Hematopoietic multipotent progenitor cell treated with erythropoietin and hydrocortisone succinate and interleukin-3 and kit ligand, for 15 days (in vitro differentiated cells): ENCODE data around the gene IL17D.

Source experiments
- DNase-seq: peaks from one replicate; pipeline ENCODE4 v3.0.0-alpha.2; 2015; ENCODE audit warnings: low spot score

The IL17D gene

GRCh38 chr13:20691616-20692015, 11.9 kb upstream of the IL17D start:
- DNase-seq = no peak

GRCh38 chr13:20696073-20696472, 7.4 kb upstream of the IL17D start:
- DNase-seq = no peak

- no peak for DNase-seq
Measured at GRCh38 chr13:20699715-20700114, 3.8 kb upstream of the IL17D start.

GRCh38 chr13:20700288-20700687, 3.2 kb upstream of the IL17D start:
- no peak for DNase-seq

- DNase-seq = no peak
Measured at GRCh38 chr13:20701461-20701860, 2.0 kb upstream of the IL17D start.

- DNase-seq = no peak
Measured at GRCh38 chr13:20702530-20702914, 977 bp upstream of the IL17D start.

GRCh38 chr13:20703780-20704458, 420 bp downstream of the IL17D start:
- DNase-seq = peak; percentile 57

GRCh38 chr13:20704459-20705069, 1.1 kb downstream of the IL17D start:
- no peak for DNase-seq

GRCh38 chr13:20706661-20707060, 3.2 kb downstream of the IL17D start:
- no peak for DNase-seq

- no peak for DNase-seq
Measured at GRCh38 chr13:20708216-20708615, 4.7 kb downstream of the IL17D start.

GRCh38 chr13:20709369-20709768, 5.9 kb downstream of the IL17D start:
- DNase-seq = no peak

- no peak for DNase-seq
Measured at GRCh38 chr13:20709782-20710181, 6.3 kb downstream of the IL17D start.

GRCh38 chr13:20711301-20712044, 8.0 kb downstream of the IL17D start:
- no peak for DNase-seq

- no peak for DNase-seq
Measured at GRCh38 chr13:20713014-20713376, 9.5 kb downstream of the IL17D start.

GRCh38 chr13:20713751-20714150, 10.3 kb downstream of the IL17D start:
- DNase-seq = no peak

GRCh38 chr13:20714161-20714560, 10.7 kb downstream of the IL17D start:
- no peak for DNase-seq

- DNase-seq = no peak
Measured at GRCh38 chr13:20714563-20715329, 11.2 kb downstream of the IL17D start.

GRCh38 chr13:20715330-20715712, 11.8 kb downstream of the IL17D start:
- DNase-seq = no peak

- no peak for DNase-seq
Measured at GRCh38 chr13:20716951-20717350, 13.5 kb downstream of the IL17D start.

- no peak for DNase-seq
Measured at GRCh38 chr13:20717581-20718542, 14.4 kb downstream of the IL17D start.

- no peak for DNase-seq
Measured at GRCh38 chr13:20718958-20719566, 15.6 kb downstream of the IL17D start.
